ENCODE data around the gene STX10.

DNA sequence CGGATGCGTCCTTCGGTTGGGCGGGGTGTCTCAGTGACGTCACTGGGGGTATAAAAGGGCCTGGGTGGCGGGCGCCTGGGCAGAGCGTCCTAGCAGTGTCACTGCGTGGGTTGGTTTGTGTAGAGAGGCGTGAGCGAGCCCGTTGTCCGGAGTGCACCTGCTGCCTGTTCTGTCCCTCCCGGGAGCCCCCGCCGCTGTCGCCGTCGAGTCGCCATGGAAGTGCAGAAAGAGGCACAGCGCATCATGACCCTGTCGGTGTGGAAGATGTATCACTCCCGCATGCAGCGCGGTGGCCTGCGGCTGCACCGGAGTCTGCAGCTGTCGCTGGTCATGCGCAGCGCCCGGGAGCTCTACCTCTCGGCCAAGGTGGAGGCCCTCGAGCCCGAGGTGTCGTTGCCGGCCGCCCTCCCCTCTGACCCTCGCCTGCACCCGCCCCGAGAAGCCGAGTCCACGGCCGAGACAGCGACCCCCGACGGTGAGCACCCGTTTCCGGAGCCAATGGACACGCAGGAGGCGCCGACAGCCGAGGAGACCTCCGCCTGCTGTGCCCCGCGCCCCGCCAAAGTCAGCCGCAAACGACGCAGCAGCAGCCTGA lies 2.9 kb upstream of the STX10 start:
- TF ChIP-seq YY1 (IDR thresholded peaks at IDR 0.05; ENCODE audit: insufficient read depth, insufficient read length) = no peak
- TF ChIP-seq ZNF274 (IDR thresholded peaks at IDR 0.05; ENCODE audit: low read depth, low read length) = no peak
- TF ChIP-seq SUZ12 (IDR thresholded peaks at IDR 0.05; ENCODE audit: extremely low read depth, insufficient read depth, insufficient read length) = no peak

Measured in NT2/D1 (cell line).